Hepatocyte (in vitro differentiated cells): ENCODE data around the gene SLC12A4.

ENCODE experiments used
- EZH2 ChIP-seq: fragments of 200-600 bp; sonication (generic); IDR thresholded peaks from 2 replicates; pipeline ENCODE4 v1.6.1; 2016; ENCODE audit warnings: antibody characterized with exemption, mild to moderate bottlenecking, borderline replicate concordance
- TF ChIP-seq, protein P1 (sequence below): fragments of 200-600 bp; sonication (generic); IDR thresholded peaks from 2 replicates; pipeline ENCODE4 v1.5.1; 2016; ENCODE audit warnings: antibody characterized with exemption, mild to moderate bottlenecking; ENCODE audit not compliant: poor library complexity

DNA sequence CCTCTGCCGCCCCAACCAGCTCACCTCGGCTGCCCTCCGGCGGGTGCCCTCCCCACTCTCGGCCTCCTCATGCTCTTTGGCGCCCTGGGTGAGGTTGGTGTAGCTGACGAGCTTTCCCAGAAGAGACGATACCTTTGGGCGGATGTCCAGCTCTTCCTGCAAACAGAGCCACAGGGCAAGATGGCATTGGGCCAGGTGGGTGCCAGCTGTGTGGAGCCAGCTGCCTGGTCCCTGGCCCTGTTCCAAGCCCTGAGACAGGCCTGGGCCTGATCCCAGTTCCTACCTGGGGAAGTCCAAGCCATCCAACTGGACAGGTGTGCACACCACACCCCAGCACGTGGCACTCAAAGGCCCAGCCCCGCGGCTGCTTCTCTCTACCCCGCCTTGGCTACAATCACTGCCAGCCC is 6.9 kb downstream of the SLC12A4 start:
- TF ChIP-seq, protein P1, sequence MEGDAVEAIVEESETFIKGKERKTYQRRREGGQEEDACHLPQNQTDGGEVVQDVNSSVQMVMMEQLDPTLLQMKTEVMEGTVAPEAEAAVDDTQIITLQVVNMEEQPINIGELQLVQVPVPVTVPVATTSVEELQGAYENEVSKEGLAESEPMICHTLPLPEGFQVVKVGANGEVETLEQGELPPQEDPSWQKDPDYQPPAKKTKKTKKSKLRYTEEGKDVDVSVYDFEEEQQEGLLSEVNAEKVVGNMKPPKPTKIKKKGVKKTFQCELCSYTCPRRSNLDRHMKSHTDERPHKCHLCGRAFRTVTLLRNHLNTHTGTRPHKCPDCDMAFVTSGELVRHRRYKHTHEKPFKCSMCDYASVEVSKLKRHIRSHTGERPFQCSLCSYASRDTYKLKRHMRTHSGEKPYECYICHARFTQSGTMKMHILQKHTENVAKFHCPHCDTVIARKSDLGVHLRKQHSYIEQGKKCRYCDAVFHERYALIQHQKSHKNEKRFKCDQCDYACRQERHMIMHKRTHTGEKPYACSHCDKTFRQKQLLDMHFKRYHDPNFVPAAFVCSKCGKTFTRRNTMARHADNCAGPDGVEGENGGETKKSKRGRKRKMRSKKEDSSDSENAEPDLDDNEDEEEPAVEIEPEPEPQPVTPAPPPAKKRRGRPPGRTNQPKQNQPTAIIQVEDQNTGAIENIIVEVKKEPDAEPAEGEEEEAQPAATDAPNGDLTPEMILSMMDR: no peak
- no peak for TF ChIP-seq EZH2
